ENCODE measurements around the gene GHRHR.

GHRHR gene
- long read RNA-seq = 0 reads

- Histone ChIP-seq H3K27me3 (ENCODE audit: insufficient read depth, poor library complexity, severe bottlenecking) (no peaks in the 10 kb centered on the region), H3K4me3 (replicated peaks; ENCODE audit: insufficient read depth, low read length) (no peak within 1 kb of the TSS), H3K27ac (replicated peaks) (no peak within 1 kb of the TSS)
- TF ChIP-seq SPI1 (IDR thresholded peaks at IDR 0.05; ENCODE audit: borderline replicate concordance, low read depth) (no peak), CTCF (IDR thresholded peaks at IDR 0.05; ENCODE audit: insufficient read depth, low read length) (no peak), POLR2AphosphoS5 (IDR thresholded peaks at IDR 0.05; ENCODE audit: low read depth) (no peak), GABPA (IDR thresholded peaks at IDR 0.05; ENCODE audit: low read depth) (no peak), REST (IDR thresholded peaks at IDR 0.05; ENCODE audit: insufficient replicate concordance, low read depth) (no peak)
- no peak for DNase-seq (ENCODE audit: low read depth in 1 of 2, low spot score in 1 of 2)
These were observed at the start of gene GHRHR for GRCh38 chr7:30963842-30964241. TSS of gene GHRHR (plus strand) at chr7:30963953. CDS start at chr7:30964069, 116 bp downstream.

GRCh38 chr7:30914596-30914995 is 49.2 kb upstream of the GHRHR start:
- H3K4me3 ChIP-seq (replicated peaks; ENCODE audit: insufficient read depth, low read length) = no peak overlapping the region
- DNase-seq (ENCODE audit: low read depth in 1 of 2, low spot score in 1 of 2) = no peak
- TF ChIP-seq REST (IDR thresholded peaks at IDR 0.05; ENCODE audit: insufficient replicate concordance, low read depth) = no peak
- no peak for TF ChIP-seq POLR2AphosphoS5 (IDR thresholded peaks at IDR 0.05; ENCODE audit: low read depth)
- no peak for TF ChIP-seq GABPA (IDR thresholded peaks at IDR 0.05; ENCODE audit: low read depth)
- TF ChIP-seq CTCF (IDR thresholded peaks at IDR 0.05; ENCODE audit: insufficient read depth, low read length) = no peak
- TF ChIP-seq SPI1 (IDR thresholded peaks at IDR 0.05; ENCODE audit: borderline replicate concordance, low read depth) = no peak
- no peaks in the 10 kb centered on the region for H3K27me3 ChIP-seq (ENCODE audit: insufficient read depth, poor library complexity, severe bottlenecking)
- H3K27ac ChIP-seq (replicated peaks) = no peak overlapping the region

- H3K27me3 ChIP-seq (ENCODE audit: insufficient read depth, poor library complexity, severe bottlenecking) = no peaks in the 10 kb centered on the region
- TF ChIP-seq REST (IDR thresholded peaks at IDR 0.05; ENCODE audit: insufficient replicate concordance, low read depth) = no peak
- no peak for TF ChIP-seq POLR2AphosphoS5 (IDR thresholded peaks at IDR 0.05; ENCODE audit: low read depth)
- TF ChIP-seq CTCF (IDR thresholded peaks at IDR 0.05; ENCODE audit: insufficient read depth, low read length) = no peak
- no peak for TF ChIP-seq GABPA (IDR thresholded peaks at IDR 0.05; ENCODE audit: low read depth)
- no peak for TF ChIP-seq SPI1 (IDR thresholded peaks at IDR 0.05; ENCODE audit: borderline replicate concordance, low read depth)
- no peak for DNase-seq (ENCODE audit: low read depth in 1 of 2, low spot score in 1 of 2)
- no peak overlapping the region for H3K4me3 ChIP-seq (replicated peaks; ENCODE audit: insufficient read depth, low read length)
- no peak overlapping the region for H3K27ac ChIP-seq (replicated peaks)
These were observed 48.6 kb upstream of the GHRHR start for GRCh38 chr7:30915005-30915601.
